Measurements from ENCODE around the gene MAST3. TPM values are rescaled to one million over a fixed set of nuclear protein-coding genes. Genes with fewer than 3 reads are reported as not detected.
A peak's percentile ranks its signal among the peaks of the same experiment; 100 is the strongest.
"Not testable (repeated sequence)": the region's sequence is repeated elsewhere in the genome, so short reads cannot be mapped to it uniquely, and the experiment has no call there.

Gene MAST3
- polyA plus RNA-seq, 3 donors = 6.8 to 34.0 (median 12.4) TPM

DNA sequence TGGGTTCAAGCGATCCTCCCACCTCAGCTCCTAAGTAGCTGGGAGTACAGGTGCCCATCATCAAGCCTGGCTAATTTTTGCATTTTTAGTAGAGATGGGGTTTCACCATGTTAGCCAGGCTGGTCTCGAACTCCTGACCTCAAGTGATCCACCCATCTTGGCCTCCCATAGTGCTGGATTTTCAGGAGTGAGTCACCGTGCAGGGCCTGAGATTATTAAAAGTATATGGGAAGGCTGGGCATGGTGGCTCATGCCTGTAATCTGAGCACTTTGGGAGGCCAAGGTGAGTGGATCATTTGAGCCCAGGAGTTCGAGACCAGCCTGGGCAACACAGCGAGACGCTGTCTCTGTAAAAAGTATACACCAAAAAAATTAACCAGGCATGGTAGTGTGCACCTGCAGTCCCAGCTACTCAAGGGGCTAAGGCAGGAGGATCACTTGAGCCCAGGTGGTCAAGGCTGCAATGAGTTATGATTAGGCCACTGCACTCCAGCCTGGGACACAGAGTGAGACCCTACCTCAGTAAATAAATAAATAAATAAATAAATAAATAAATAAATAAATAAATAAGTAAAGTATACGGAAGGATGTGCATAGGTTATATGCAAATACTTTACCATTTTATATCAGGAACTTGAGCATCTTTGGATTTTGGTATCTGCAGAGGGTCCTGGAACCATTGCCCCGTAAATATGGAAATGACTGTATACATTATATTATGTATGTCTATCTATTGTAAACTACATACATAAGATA lies 11.7 kb upstream of the MAST3 start:
- TF ChIP-seq, protein P1, sequence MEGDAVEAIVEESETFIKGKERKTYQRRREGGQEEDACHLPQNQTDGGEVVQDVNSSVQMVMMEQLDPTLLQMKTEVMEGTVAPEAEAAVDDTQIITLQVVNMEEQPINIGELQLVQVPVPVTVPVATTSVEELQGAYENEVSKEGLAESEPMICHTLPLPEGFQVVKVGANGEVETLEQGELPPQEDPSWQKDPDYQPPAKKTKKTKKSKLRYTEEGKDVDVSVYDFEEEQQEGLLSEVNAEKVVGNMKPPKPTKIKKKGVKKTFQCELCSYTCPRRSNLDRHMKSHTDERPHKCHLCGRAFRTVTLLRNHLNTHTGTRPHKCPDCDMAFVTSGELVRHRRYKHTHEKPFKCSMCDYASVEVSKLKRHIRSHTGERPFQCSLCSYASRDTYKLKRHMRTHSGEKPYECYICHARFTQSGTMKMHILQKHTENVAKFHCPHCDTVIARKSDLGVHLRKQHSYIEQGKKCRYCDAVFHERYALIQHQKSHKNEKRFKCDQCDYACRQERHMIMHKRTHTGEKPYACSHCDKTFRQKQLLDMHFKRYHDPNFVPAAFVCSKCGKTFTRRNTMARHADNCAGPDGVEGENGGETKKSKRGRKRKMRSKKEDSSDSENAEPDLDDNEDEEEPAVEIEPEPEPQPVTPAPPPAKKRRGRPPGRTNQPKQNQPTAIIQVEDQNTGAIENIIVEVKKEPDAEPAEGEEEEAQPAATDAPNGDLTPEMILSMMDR (IDR thresholded peaks at IDR 0.05) = no peak
- H3K4me2 ChIP-seq (replicated peaks; ENCODE audit: extremely low read depth, low read length, poor library complexity, severe bottlenecking) = peak overlapping the region; percentile 96
- intact Hi-C loops (cut with micrococcal nuclease) = no loop called here

GRCh38 chr19:18086590-18087138 lies 10.9 kb upstream of the MAST3 start, which contains the start of gene IL12RB1:
Gene IL12RB1, minus strand, starts transcription at chr19:18086934. Its CDS starts 111 bp downstream, at chr19:18086823.
- Mint-ChIP-seq H3K36me3 (peaks cover 8 to 15% of the 10 kb centered on the region in 2 donors), H3K4me1 (peaks cover 57% of the 10 kb centered on the region), H3K4me3 (peak within 1 kb of the TSS; percentile 91 to 98), H3K27ac (peak within 1 kb of the TSS; percentile 95 to 99 (median 98)), H3K27me3 (ENCODE audit: low read depth in 3 of 3) (peaks cover 0 to 8% (median 0%) of the 10 kb centered on the region in 3 donors), H3K9me3 (peaks cover 0 to 9% (median 2%) of the 10 kb centered on the region in 7 donors)
- peak; percentile 44 to 67 (median 50) for DNase-seq
- H3K79me2 ChIP-seq (ENCODE audit: insufficient read depth, low read length) = peaks cover 5% of the 10 kb centered on the region
- H2AFZ ChIP-seq (ENCODE audit: insufficient read depth, low read depth, low read length, poor library complexity, severe bottlenecking) = peak within 1 kb of the TSS; percentile 97
- no peaks in the 10 kb centered on the region for H3K9me3 ChIP-seq (replicated peaks in 1 of 2; ENCODE audit: control insufficient read depth in 1 of 2, insufficient read depth in 1 of 2, low read length in 2 of 2)
- no peaks in the 10 kb centered on the region for H3K36me3 ChIP-seq (replicated peaks in 1 of 2; ENCODE audit: control insufficient read depth in 1 of 2, insufficient read depth in 2 of 2, low read length in 2 of 2)
- H3K27me3 ChIP-seq (ENCODE audit: control insufficient read depth in 2 of 2, insufficient read depth in 2 of 2, low read length in 2 of 2) = no peaks in the 10 kb centered on the region
- WGBS (ENCODE audit: insufficient coverage) = 0% methylated on average over 3 of the region's 12 CpGs
- H3K4me2 ChIP-seq (replicated peaks; ENCODE audit: extremely low read depth, low read length, poor library complexity, severe bottlenecking) = peak within 1 kb of the TSS; percentile 96
- intact Hi-C loops (cut with micrococcal nuclease) = no loop called here
- H3K9ac ChIP-seq (ENCODE audit: insufficient read depth, low read length, poor library complexity, severe bottlenecking) = peak within 1 kb of the TSS; percentile 87
- H4K20me1 ChIP-seq (ENCODE audit: insufficient read depth, low read length) = no peaks in the 10 kb centered on the region
- TF ChIP-seq, protein P1 (IDR thresholded peaks at IDR 0.05) = no peak
- H3K4me3 ChIP-seq (replicated peaks in 1 of 3; ENCODE audit: low read depth in 2 of 3, low read length in 3 of 3) = peak within 1 kb of the TSS; percentile 55 to 96 (median 70)
- H3K27ac ChIP-seq (ENCODE audit: low read depth in 1 of 2, low read length in 2 of 2) = peak within 1 kb of the TSS; percentile 86 to 98
- H3K4me1 ChIP-seq (ENCODE audit: control insufficient read depth in 1 of 2, insufficient read depth in 2 of 2, low read length in 2 of 2) = peaks cover 55 to 63% of the 10 kb centered on the region in 2 donors

More for the DNA sequence above, 11.7 kb upstream of the MAST3 start:
- Histone ChIP-seq H3K4me3 (replicated peaks in 1 of 3; ENCODE audit: low read depth in 2 of 3, low read length in 3 of 3) (peak overlapping the region in 2 of 3 experiments; percentile 70 to 96), H2AFZ (ENCODE audit: insufficient read depth, low read depth, low read length, poor library complexity, severe bottlenecking) (no peak overlapping the region), H3K9me3 (replicated peaks in 1 of 2; ENCODE audit: control insufficient read depth in 1 of 2, insufficient read depth in 1 of 2, low read length in 2 of 2) (no peaks in the 10 kb centered on the region), H3K36me3 (replicated peaks in 1 of 2; ENCODE audit: control insufficient read depth in 1 of 2, insufficient read depth in 2 of 2, low read length in 2 of 2) (no peaks in the 10 kb centered on the region), H3K4me1 (ENCODE audit: control insufficient read depth in 1 of 2, insufficient read depth in 2 of 2, low read length in 2 of 2) (peaks cover 47 to 56% of the 10 kb centered on the region in 2 donors), H3K79me2 (ENCODE audit: insufficient read depth, low read length) (peaks cover 5% of the 10 kb centered on the region), H3K27ac (ENCODE audit: low read depth in 1 of 2, low read length in 2 of 2) (peak overlapping the region in 1 of 2 donors; percentile 98), H3K27me3 (ENCODE audit: control insufficient read depth in 2 of 2, insufficient read depth in 2 of 2, low read length in 2 of 2) (no peaks in the 10 kb centered on the region), H3K9ac (ENCODE audit: insufficient read depth, low read length, poor library complexity, severe bottlenecking) (peak overlapping the region; percentile 87), H4K20me1 (ENCODE audit: insufficient read depth, low read length) (no peaks in the 10 kb centered on the region)
- 100% methylated on average over 1 of the region's 8 CpGs for WGBS (ENCODE audit: insufficient coverage)
- peaks cover 10 to 13% of the 10 kb centered on the region in 2 donors for H3K36me3 Mint-ChIP-seq
- H3K4me3 Mint-ChIP-seq = peak overlapping the region; percentile 91 to 98
- peak overlapping the region in 5 of 7 donors; percentile 69 to 99 (median 98) for H3K27ac Mint-ChIP-seq
- H3K27me3 Mint-ChIP-seq (ENCODE audit: low read depth in 3 of 3) = peaks cover 0 to 8% (median 0%) of the 10 kb centered on the region in 3 donors
- H3K4me1 Mint-ChIP-seq = peaks cover 49% of the 10 kb centered on the region
- H3K9me3 Mint-ChIP-seq = peaks cover 0 to 9% (median 0%) of the 10 kb centered on the region in 7 donors
- no peak for DNase-seq

- H3K79me2 ChIP-seq (ENCODE audit: insufficient read depth, low read length); H4K20me1 ChIP-seq (ENCODE audit: insufficient read depth, low read length); H3K36me3 ChIP-seq (replicated peaks in 1 of 2; ENCODE audit: control insufficient read depth in 1 of 2, insufficient read depth in 2 of 2, low read length in 2 of 2); H3K4me3 Mint-ChIP-seq; H3K27me3 Mint-ChIP-seq (ENCODE audit: low read depth in 3 of 3); H3K9me3 Mint-ChIP-seq; H3K9me3 ChIP-seq (replicated peaks in 1 of 2; ENCODE audit: control insufficient read depth in 1 of 2, insufficient read depth in 1 of 2, low read length in 2 of 2); intact Hi-C loops (cut with micrococcal nuclease); H2AFZ ChIP-seq (ENCODE audit: insufficient read depth, low read depth, low read length, poor library complexity, severe bottlenecking); H3K36me3 Mint-ChIP-seq; H3K27me3 ChIP-seq (ENCODE audit: control insufficient read depth in 2 of 2, insufficient read depth in 2 of 2, low read length in 2 of 2); H3K4me3 ChIP-seq (replicated peaks in 1 of 3; ENCODE audit: low read depth in 2 of 3, low read length in 3 of 3): not testable (repeated sequence)
- DNase-seq = peak; percentile 93 to 98 (median 97)
- H3K9ac ChIP-seq (ENCODE audit: insufficient read depth, low read length, poor library complexity, severe bottlenecking) = peak overlapping the region; percentile 36
- H3K27ac ChIP-seq (ENCODE audit: low read depth in 1 of 2, low read length in 2 of 2) = peak overlapping the region; percentile 96
- 0% methylated on average over 7 of the region's 11 CpGs for WGBS (ENCODE audit: insufficient coverage)
- peaks cover 61 to 79% of the 10 kb centered on the region in 2 donors for H3K4me1 ChIP-seq (ENCODE audit: control insufficient read depth in 1 of 2, insufficient read depth in 2 of 2, low read length in 2 of 2)
- H3K4me1 Mint-ChIP-seq = peaks cover 68% of the 10 kb centered on the region
- H3K4me2 ChIP-seq (replicated peaks; ENCODE audit: extremely low read depth, low read length, poor library complexity, severe bottlenecking) = peak overlapping the region; percentile 5
- H3K27ac Mint-ChIP-seq = peak overlapping the region; percentile 97 to 99 (median 98)
Observed at GRCh38 chr19:18089096-18089541, 8.5 kb upstream of the MAST3 start.

All from CD14-positive monocyte (primary cell).